CD1c-positive myeloid dendritic cell (primary cell): Measurements from ENCODE around the gene AMOTL1.
"Not testable (repeated sequence)": the region's sequence is repeated elsewhere in the genome, so short reads cannot be mapped to it uniquely, and the experiment has no call there.

Source experiments
- DNase-seq: peaks from one replicate; pipeline ENCODE4 v3.0.0-alpha.2; 2016; ENCODE audit errors: extremely low spot score

AMOTL1 gene

GRCh38 chr11:94771390-94771789, 3.2 kb downstream of the AMOTL1 start:
- DNase-seq = no peak

GRCh38 chr11:94771951-94772350, 3.8 kb downstream of the AMOTL1 start:
- no peak for DNase-seq

- DNase-seq = no peak
Observed at GRCh38 chr11:94773842-94774241, 5.7 kb downstream of the AMOTL1 start.

GRCh38 chr11:94774345-94774744, 6.2 kb downstream of the AMOTL1 start:
- DNase-seq = no peak

GRCh38 chr11:94775567-94776327, 7.6 kb downstream of the AMOTL1 start:
- DNase-seq = no peak

GRCh38 chr11:94776351-94777321, 8.5 kb downstream of the AMOTL1 start:
- DNase-seq = no peak

GRCh38 chr11:94780432-94780831, 12.3 kb downstream of the AMOTL1 start:
- DNase-seq = no peak

GRCh38 chr11:94781837-94782236, 13.7 kb downstream of the AMOTL1 start:
- no peak for DNase-seq

- no peak for DNase-seq
Observed at GRCh38 chr11:94782446-94782845, 14.3 kb downstream of the AMOTL1 start.

GRCh38 chr11:94784884-94785283, 16.7 kb downstream of the AMOTL1 start:
- DNase-seq = no peak

GRCh38 chr11:94785509-94785908, 17.4 kb downstream of the AMOTL1 start:
- no peak for DNase-seq

GRCh38 chr11:94786264-94787126, 18.3 kb downstream of the AMOTL1 start:
- DNase-seq = peak; percentile 33

GRCh38 chr11:94787801-94788200, 19.6 kb downstream of the AMOTL1 start:
- DNase-seq = no peak

GRCh38 chr11:94788396-94788795, 20.2 kb downstream of the AMOTL1 start:
- DNase-seq = no peak

GRCh38 chr11:94790197-94790596, 22.0 kb downstream of the AMOTL1 start:
- DNase-seq = no peak

- DNase-seq = no peak
Observed at GRCh38 chr11:94790661-94791180, 22.6 kb downstream of the AMOTL1 start.

- DNase-seq = no peak
Observed at GRCh38 chr11:94791216-94791889, 23.2 kb downstream of the AMOTL1 start.

GRCh38 chr11:94791942-94792341, 23.8 kb downstream of the AMOTL1 start:
- DNase-seq = not testable (repeated sequence)

- DNase-seq = no peak
Observed at GRCh38 chr11:94792451-94792850, 24.3 kb downstream of the AMOTL1 start.

GRCh38 chr11:94793002-94793401, 24.8 kb downstream of the AMOTL1 start:
- DNase-seq = no peak

- DNase-seq = no peak
Observed at GRCh38 chr11:94793822-94794221, 25.7 kb downstream of the AMOTL1 start.
